ENCODE measurements around the gene PRKD1. TPM values are rescaled to one million over a fixed set of nuclear protein-coding genes. Genes with fewer than 3 reads are reported as not detected.

The PRKD1 gene
- total RNA-seq, 1 experiment from 2014 or later, result not detected

GRCh38 chr14:29749327-29749726 is 178.3 kb downstream of the PRKD1 start:
- ChIA-PET POLR2A (no interaction called here), CTCF (no interaction called here), RAD21 (ENCODE audit: low non-redundant PET in 1 of 2, low total read pairs in 2 of 2, uncharacterized antibody in 2 of 2, unreplicated experiment in 2 of 2) (no interaction called here)
- H3K36me3 ChIP-seq (ENCODE audit: control insufficient read depth in 1 of 2, insufficient read depth in 2 of 2, low read length in 2 of 2), result no peaks in the 10 kb centered on the region
- peaks cover 13 to 38% of the 10 kb centered on the region in 2 experiments; a peak in 2 of 4 replicates for H3K9me3 ChIP-seq (ENCODE audit: control insufficient read depth in 1 of 2, insufficient read depth in 1 of 2, low read depth in 1 of 2, low read length in 2 of 2)
- no peaks in the 10 kb centered on the region for H4K20me1 ChIP-seq (ENCODE audit: insufficient read depth)
- no peak overlapping the region for H3K4me3 ChIP-seq (replicated peaks in 1 of 2; ENCODE audit: low read depth in 1 of 2, low read length in 2 of 2)
- no peak overlapping the region for H3K4me2 ChIP-seq (ENCODE audit: low read length)
- intact Hi-C loops (cut with micrococcal nuclease), result no loop called here
- no peaks in the 10 kb centered on the region for H3K27me3 ChIP-seq (ENCODE audit: insufficient read depth, low read length)
- H3K4me1 ChIP-seq (ENCODE audit: control insufficient read depth in 1 of 2, insufficient read depth in 2 of 2, low read length in 2 of 2), result no peaks in the 10 kb centered on the region
- H3K79me2 ChIP-seq (ENCODE audit: insufficient read depth, low read length), result no peaks in the 10 kb centered on the region
- ATAC-seq, result no peak
- H3K27ac ChIP-seq (ENCODE audit: low read depth, low read length), result no peak overlapping the region
- no peaks in the 10 kb centered on the region for H3K9me2 ChIP-seq (ENCODE audit: insufficient read depth)
- no peak for DNase-seq (ENCODE audit: low read depth, low spot score)
- no peak for TF ChIP-seq POLR2AphosphoS5 (IDR thresholded peaks at IDR 0.05; ENCODE audit: low read depth, low read length)
- H3K9ac ChIP-seq (ENCODE audit: low read length), result no peak overlapping the region
- no peak overlapping the region for H2AFZ ChIP-seq (ENCODE audit: low read depth, low read length, poor library complexity, severe bottlenecking)
- BruUV-seq (replicated peaks), result no TSS peak

- H3K27me3 ChIP-seq (ENCODE audit: insufficient read depth, low read length), result no peaks in the 10 kb centered on the region
- H3K9ac ChIP-seq (ENCODE audit: low read length), result no peak overlapping the region
- intact Hi-C loops (cut with micrococcal nuclease), result no loop called here
- no peak overlapping the region for H2AFZ ChIP-seq (ENCODE audit: low read depth, low read length, poor library complexity, severe bottlenecking)
- CTCF ChIA-PET, result no interaction called here
- BruUV-seq (replicated peaks), result no TSS peak
- no peak overlapping the region for H3K4me2 ChIP-seq (ENCODE audit: low read length)
- H3K4me1 ChIP-seq (ENCODE audit: control insufficient read depth in 1 of 2, insufficient read depth in 2 of 2, low read length in 2 of 2), result no peaks in the 10 kb centered on the region
- no peaks in the 10 kb centered on the region; the same call in 1 of the 2 replicates for H4K20me1 ChIP-seq (ENCODE audit: insufficient read depth)
- H3K79me2 ChIP-seq (ENCODE audit: insufficient read depth, low read length), result no peaks in the 10 kb centered on the region
- no peaks in the 10 kb centered on the region for H3K36me3 ChIP-seq (ENCODE audit: control insufficient read depth in 1 of 2, insufficient read depth in 2 of 2, low read length in 2 of 2)
- DNase-seq (ENCODE audit: low read depth, low spot score), result no peak
- RAD21 ChIA-PET (ENCODE audit: low non-redundant PET in 1 of 2, low total read pairs in 2 of 2, uncharacterized antibody in 2 of 2, unreplicated experiment in 2 of 2), result no interaction called here
- H3K9me3 ChIP-seq (ENCODE audit: control insufficient read depth in 1 of 2, insufficient read depth in 1 of 2, low read depth in 1 of 2, low read length in 2 of 2), result peaks cover 10 to 28% of the 10 kb centered on the region in 2 experiments; a peak in 2 of 4 replicates
- no peaks in the 10 kb centered on the region for H3K9me2 ChIP-seq (ENCODE audit: insufficient read depth)
- TF ChIP-seq ZBTB33 (IDR thresholded peaks at IDR 0.05; ENCODE audit: extremely low read depth, insufficient replicate concordance, low read length), result no peak
- no peak overlapping the region for H3K27ac ChIP-seq (ENCODE audit: low read depth, low read length)
- H3K4me3 ChIP-seq (replicated peaks in 1 of 2; ENCODE audit: low read depth in 1 of 2, low read length in 2 of 2), result no peak overlapping the region
- no peak for ATAC-seq
- POLR2A ChIA-PET, result no interaction called here
Measured at GRCh38 chr14:29745863-29746262, 181.8 kb downstream of the PRKD1 start.

Measured in HCT116 (cell line).